Activated CD4-positive, alpha-beta memory T cell treated with anti-CD3 and anti-CD28 coated beads for 36 hours (primary cell): ENCODE data around the gene SH3RF3. TPM values are rescaled to one million over a fixed set of nuclear protein-coding genes. Genes with fewer than 3 reads are reported as not detected.

Experiments
- CTCF ChIA-PET: fragments of 350-600 bp; sonication (Branson Sonifier 250); formaldehyde crosslinking; loops from one replicate; lab custom pipeline; 2021; ENCODE audit warnings: antibody characterized with exemption, inconsistent platforms; lab: Charles Lee
- POLR2A ChIA-PET: fragments of 350-600 bp; sonication (Branson Sonifier 250); formaldehyde crosslinking; loops from one replicate; lab custom pipeline; 2021; ENCODE audit warnings: antibody characterized with exemption; lab: Charles Lee
- DNase-seq: peaks from one replicate; pipeline ENCODE4 v3.0.0-alpha.2; 2020
- H3K27ac Mint-ChIP-seq: one replicate; pipeline ENCODE4 v1.8.0; 2021; ENCODE audit warnings: mixed read lengths
- H3K27me3 Mint-ChIP-seq: one replicate; pipeline ENCODE4 v1.8.0; 2021; ENCODE audit warnings: mixed read lengths
- H3K36me3 Mint-ChIP-seq: one replicate; pipeline ENCODE4 v1.8.0; 2021; ENCODE audit warnings: mixed read lengths
- H3K4me1 Mint-ChIP-seq: one replicate; pipeline ENCODE4 v1.8.0; 2021; ENCODE audit warnings: low read depth, mixed read lengths
- H3K4me3 Mint-ChIP-seq: one replicate; pipeline ENCODE4 v1.8.0; 2021; ENCODE audit warnings: mild to moderate bottlenecking, mixed read lengths
- H3K9me3 Mint-ChIP-seq: one replicate; pipeline ENCODE4 v1.8.0; 2021; ENCODE audit warnings: mixed read lengths
- intact Hi-C: fragments of 100-400 bp; cut with micrococcal nuclease; formaldehyde crosslinking; loops from one replicate; pipeline ENCODE4 v1.15.1; 2023
- total RNA-seq, 2 experiments: library from RNA; stranded (reverse); gene quantifications; one replicate each; pipeline ENCODE4 v1.2.3, GENCODE V29; 2021

Gene SH3RF3
- total RNA-seq, 2 experiments from 2014 or later = 0.33 to 0.34 TPM

DNA sequence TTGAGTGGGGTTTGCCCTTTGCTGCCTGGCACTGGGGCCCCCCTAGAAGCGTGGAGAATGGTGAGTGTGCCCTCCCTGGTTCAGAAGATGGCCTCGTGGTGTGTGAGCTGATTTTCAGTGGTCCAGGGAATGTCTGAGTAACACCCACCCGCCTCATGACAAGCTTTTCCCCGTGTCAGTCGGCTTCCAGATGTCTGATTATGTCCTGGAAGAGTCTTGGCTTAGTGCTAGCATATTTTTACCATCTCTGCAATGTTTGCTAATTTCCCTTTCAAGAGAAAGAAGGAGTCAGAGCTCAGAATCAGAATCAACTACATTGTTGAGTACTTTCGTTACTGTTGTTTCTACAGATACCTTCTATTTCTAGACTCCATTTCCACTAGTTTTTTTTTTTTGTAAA is 270.1 kb downstream of the SH3RF3 start:
- no peak overlapping the region for H3K4me3 Mint-ChIP-seq
- H3K27ac Mint-ChIP-seq = no peak overlapping the region
- no peaks in the 10 kb centered on the region for H3K36me3 Mint-ChIP-seq
- DNase-seq = no peak
- H3K9me3 Mint-ChIP-seq = no peaks in the 10 kb centered on the region
- POLR2A ChIA-PET = no interaction called here
- CTCF ChIA-PET = no interaction called here
- peaks cover 8% of the 10 kb centered on the region for H3K4me1 Mint-ChIP-seq
- intact Hi-C loops = no loop called here
- no peaks in the 10 kb centered on the region for H3K27me3 Mint-ChIP-seq

DNA sequence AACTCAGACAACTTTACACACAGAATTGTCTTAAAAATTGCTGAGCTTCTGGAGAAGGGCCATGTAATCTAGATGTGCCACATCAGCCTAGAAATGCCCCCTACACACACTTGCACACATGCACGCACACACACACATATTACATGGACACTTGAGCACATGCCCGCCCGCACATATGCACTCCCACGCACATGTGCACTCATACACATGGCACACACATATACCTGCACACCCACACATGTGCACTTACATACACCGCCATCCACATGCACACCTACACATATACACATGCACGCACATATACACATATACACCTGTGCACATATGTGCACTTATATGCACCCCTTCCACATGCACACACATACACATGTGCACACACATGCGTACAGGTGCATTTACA is 271.1 kb downstream of the SH3RF3 start:
- no peak for DNase-seq
- H3K27ac Mint-ChIP-seq = no peak overlapping the region
- intact Hi-C loops = no loop called here
- H3K36me3 Mint-ChIP-seq = no peaks in the 10 kb centered on the region
- no peaks in the 10 kb centered on the region for H3K9me3 Mint-ChIP-seq
- no peak overlapping the region for H3K4me3 Mint-ChIP-seq
- H3K4me1 Mint-ChIP-seq = peaks cover 8% of the 10 kb centered on the region
- ChIA-PET POLR2A (no interaction called here), CTCF (no interaction called here)
- H3K27me3 Mint-ChIP-seq = no peaks in the 10 kb centered on the region

DNA sequence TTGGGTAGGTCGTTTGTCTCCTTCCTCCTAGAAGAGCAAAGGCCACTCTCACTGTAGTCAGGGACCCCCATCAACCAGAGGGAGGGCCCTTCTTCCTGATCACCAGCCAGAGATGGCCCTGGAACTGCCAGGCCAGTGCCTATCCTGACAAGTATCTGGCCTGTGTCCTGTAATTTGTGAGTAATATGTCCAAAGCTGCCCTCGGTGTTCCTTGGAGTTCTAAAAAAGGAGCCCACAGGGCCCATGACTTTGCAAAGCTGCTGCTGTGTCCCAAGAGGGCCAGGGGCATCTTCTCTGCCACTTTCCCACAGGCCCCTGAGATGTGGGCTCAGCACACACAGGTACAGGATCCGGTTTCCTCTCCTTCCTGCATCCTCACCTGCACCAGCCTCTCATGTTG is 272.4 kb downstream of the SH3RF3 start:
- ChIA-PET CTCF (no interaction called here), POLR2A (no interaction called here)
- no peaks in the 10 kb centered on the region for H3K9me3 Mint-ChIP-seq
- H3K4me3 Mint-ChIP-seq = no peak overlapping the region
- no peaks in the 10 kb centered on the region for H3K27me3 Mint-ChIP-seq
- DNase-seq = no peak
- H3K36me3 Mint-ChIP-seq = no peaks in the 10 kb centered on the region
- H3K27ac Mint-ChIP-seq = no peak overlapping the region
- peaks cover 8% of the 10 kb centered on the region for H3K4me1 Mint-ChIP-seq
- intact Hi-C loops = no loop called here

DNA sequence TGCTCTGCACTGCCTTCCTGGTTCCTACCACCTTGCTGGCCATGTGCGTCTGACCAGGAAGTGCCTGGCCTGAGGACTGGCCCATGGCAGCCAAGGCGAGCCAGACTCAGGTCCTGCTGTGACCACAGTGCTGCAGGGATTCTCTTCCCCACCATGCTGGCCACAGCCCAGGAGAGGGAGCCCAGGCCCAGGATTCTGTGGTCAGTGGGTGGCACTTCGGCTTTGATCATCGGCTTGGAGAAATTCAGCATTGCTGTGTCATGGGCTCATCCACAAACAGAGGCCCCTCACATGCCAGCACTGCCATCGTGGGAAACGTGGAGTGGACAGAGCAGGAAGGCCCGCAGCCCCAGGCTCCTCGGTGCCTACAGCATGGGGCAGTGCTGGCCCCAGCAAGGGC is 273.2 kb downstream of the SH3RF3 start:
- no peak overlapping the region for H3K27ac Mint-ChIP-seq

DNA sequence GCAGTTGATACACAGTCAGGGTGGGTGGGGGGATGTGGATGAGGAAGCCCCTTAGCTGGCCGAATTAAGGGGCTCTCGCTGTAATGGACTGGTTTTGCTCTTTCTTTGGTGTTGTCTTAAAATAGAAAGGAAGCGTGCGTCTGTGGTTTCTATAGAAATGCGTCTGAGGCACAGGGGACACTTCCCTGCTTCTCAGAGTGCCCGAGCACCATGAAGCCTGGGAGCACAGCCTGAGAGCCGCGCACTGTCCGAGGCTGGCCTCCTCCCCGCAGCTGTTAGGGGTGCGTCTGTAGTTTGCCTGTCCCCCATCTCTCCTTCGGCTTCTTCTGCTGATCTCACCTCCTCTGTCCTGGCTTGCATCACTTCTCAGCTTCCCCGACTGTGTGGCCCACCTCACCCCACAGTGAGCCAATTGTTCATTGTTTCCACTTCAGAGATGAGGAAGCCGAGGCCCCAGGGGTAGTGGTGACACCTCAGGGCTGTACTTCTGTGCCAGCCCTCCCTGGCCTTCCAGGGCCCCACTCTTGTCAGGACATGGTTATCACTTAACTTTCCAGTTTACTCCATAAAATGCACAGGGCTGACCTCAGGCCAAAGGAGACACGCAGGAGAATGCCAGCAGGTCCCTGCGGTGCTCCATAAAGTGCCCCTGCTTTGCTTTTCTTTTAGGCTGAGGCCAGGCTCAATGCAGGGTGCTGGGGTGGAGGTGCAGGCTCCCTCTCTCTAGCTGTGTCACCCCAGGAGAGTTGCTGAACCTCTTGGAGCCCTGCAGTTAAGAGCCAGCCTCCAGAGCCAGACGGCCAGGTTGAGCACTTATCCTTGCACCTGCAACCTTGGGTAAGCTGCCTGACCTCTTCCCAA is 274.2 kb downstream of the SH3RF3 start:
- peak; percentile 44 for DNase-seq
- intact Hi-C loops = no loop called here
- ChIA-PET POLR2A (no interaction called here), CTCF (interaction anchor here (1.0 kb wide), 1 partner anchor 107 kb away, joined by 4 read pairs; no protein-coding TSS in a partner anchor)
- H3K4me1 Mint-ChIP-seq = peaks cover 4% of the 10 kb centered on the region
- H3K27ac Mint-ChIP-seq = no peak overlapping the region
- H3K9me3 Mint-ChIP-seq = no peaks in the 10 kb centered on the region
- no peaks in the 10 kb centered on the region for H3K36me3 Mint-ChIP-seq
- no peaks in the 10 kb centered on the region for H3K27me3 Mint-ChIP-seq
- H3K4me3 Mint-ChIP-seq = no peak overlapping the region

More for the DNA sequence above, 273.2 kb downstream of the SH3RF3 start:
- Mint-ChIP-seq H3K36me3 (no peaks in the 10 kb centered on the region), H3K4me1 (peaks cover 6% of the 10 kb centered on the region), H3K27me3 (no peaks in the 10 kb centered on the region), H3K4me3 (no peak overlapping the region), H3K9me3 (no peaks in the 10 kb centered on the region)
- CTCF ChIA-PET = no interaction called here
- no peak for DNase-seq
- POLR2A ChIA-PET = no interaction called here
- intact Hi-C loops = no loop called here

DNA sequence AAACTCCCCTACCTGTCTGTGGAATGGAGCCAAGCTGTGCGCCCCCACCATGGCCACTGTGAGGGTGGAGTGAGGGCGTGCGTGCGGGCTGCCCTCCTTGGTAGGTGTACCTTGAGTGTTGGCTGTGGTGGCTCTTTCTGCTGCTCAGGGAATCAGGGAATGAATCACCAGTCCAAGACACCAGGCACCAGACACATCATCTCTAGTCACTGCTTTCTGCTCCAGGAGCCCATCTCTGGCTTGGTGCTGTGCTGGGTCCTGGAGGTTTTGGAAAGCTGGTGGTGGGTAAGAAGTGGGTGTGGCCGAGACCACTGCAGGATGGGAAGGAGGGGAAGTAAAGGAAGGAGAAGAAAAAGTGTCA is 274.8 kb downstream of the SH3RF3 start:
- no peak overlapping the region for H3K4me3 Mint-ChIP-seq
- no peak overlapping the region for H3K27ac Mint-ChIP-seq
- DNase-seq = peak; percentile 12
- intact Hi-C loops = no loop called here
- no peaks in the 10 kb centered on the region for H3K9me3 Mint-ChIP-seq
- H3K4me1 Mint-ChIP-seq = peaks cover 4% of the 10 kb centered on the region
- POLR2A ChIA-PET = no interaction called here
- CTCF ChIA-PET = interaction anchor here (1.0 kb wide), 1 partner anchor 106 kb away, joined by 4 read pairs; no protein-coding TSS in a partner anchor
- H3K36me3 Mint-ChIP-seq = no peaks in the 10 kb centered on the region
- H3K27me3 Mint-ChIP-seq = no peaks in the 10 kb centered on the region

DNA sequence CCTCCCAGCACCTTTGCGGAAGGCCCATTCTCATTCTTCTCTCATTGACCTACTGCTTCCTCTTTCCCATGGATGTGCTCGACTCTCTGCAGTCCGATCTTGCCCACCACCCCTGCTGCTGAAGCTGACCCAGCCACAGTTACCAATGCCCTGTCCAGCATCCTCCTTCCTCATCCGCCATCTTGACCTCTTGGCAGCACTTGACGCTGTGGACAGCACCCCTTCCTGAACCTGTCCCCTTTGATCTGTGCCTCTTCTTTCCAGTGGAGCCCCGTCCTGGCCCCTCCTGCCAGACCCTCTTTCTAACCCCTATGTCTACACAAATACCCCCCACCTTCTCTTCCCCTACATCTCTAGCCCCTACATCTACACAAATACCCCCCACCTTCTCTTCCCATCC is 275.7 kb downstream of the SH3RF3 start:
- Mint-ChIP-seq H3K36me3 (no peaks in the 10 kb centered on the region), H3K4me3 (no peak overlapping the region), H3K27me3 (no peaks in the 10 kb centered on the region), H3K27ac (no peak overlapping the region), H3K4me1 (peaks cover 4% of the 10 kb centered on the region), H3K9me3 (no peaks in the 10 kb centered on the region)
- intact Hi-C loops = no loop called here
- DNase-seq = no peak
- ChIA-PET POLR2A (no interaction called here), CTCF (no interaction called here)

DNA sequence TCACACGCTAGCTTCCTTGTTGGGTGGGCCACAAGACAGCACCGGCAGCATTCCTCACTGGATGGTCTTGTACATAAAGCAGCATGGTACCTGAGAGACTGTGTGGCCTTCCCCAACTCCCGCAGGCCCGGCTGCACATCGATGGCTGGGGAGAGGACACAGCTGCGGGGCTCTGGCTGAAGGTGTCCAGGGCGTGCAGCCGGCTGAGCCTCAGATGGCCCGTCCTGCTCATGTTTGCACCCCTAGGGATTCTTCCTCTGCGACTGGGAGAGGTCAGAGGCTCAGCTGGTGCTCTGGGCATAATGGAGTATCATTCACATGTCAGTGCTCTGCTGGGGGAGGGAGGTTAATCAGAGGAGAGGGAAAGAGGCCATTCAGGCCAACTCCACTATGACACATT is 276.9 kb downstream of the SH3RF3 start:
- intact Hi-C loops = no loop called here
- no peaks in the 10 kb centered on the region for H3K27me3 Mint-ChIP-seq
- no peak overlapping the region for H3K27ac Mint-ChIP-seq
- ChIA-PET POLR2A (no interaction called here), CTCF (no interaction called here)
- peaks cover 4% of the 10 kb centered on the region for H3K4me1 Mint-ChIP-seq
- no peak for DNase-seq
- no peaks in the 10 kb centered on the region for H3K9me3 Mint-ChIP-seq
- no peak overlapping the region for H3K4me3 Mint-ChIP-seq
- no peaks in the 10 kb centered on the region for H3K36me3 Mint-ChIP-seq

DNA sequence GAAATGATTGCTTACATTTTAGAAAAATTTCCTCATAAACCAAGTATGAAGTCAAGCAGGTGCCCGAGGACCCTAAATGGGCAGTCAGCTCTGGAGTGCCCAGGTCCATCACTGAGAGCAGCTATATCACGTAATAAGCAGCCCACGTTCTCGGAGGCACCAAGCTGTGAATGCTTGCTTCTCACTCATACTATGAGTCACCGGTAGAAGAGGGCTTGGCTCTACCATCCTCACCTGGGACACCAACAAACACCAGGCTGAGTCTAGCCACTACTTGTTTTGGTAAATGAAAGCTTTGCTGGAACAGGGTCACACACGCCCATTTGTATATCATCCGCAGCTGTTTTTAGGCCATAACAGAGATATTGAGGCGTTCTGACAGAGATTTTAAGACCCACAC is 277.3 kb downstream of the SH3RF3 start:
- H3K4me3 Mint-ChIP-seq = no peak overlapping the region

DNA sequence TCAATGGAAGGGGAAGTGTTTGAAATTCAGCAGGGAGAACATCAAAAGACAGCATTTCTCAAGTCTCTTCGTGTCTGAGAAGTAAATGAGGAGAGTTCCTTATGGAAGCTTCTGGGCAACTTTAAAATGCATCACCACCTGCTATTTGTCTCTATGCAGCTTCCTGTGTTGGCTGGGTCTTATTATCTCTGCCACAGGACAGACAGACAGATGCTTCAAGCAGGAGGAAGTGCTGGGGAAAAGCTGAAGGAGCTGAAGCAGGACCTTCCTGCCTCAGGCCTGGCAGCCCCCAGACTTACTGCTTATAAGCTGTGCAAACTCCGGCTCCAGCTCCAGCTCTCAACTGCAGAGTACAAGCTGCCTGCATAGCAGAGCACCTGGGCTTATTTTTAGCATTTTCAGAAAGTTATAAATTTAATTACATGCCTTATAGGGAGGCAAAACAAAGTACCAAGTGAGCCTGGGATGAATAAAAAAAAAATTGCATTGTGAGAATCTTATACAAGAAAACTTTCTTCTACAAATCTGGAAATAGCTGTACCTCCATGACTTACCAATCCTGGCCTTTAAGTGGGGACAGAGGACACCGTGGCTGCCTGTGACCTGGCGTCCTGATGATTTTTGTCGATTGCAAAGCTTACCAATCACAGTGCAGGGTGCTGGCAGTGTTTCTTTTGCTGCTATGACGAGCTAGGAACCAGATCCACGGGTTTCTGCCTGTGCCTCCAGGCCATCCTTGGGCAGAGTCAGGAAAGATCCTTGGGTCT is 278.5 kb downstream of the SH3RF3 start:
- no peak overlapping the region for H3K27ac Mint-ChIP-seq
- H3K4me3 Mint-ChIP-seq = no peak overlapping the region
- H3K4me1 Mint-ChIP-seq = peaks cover 4% of the 10 kb centered on the region
- intact Hi-C loops = no loop called here
- POLR2A ChIA-PET = no interaction called here
- no peaks in the 10 kb centered on the region for H3K36me3 Mint-ChIP-seq
- no peak for DNase-seq
- H3K9me3 Mint-ChIP-seq = no peaks in the 10 kb centered on the region
- H3K27me3 Mint-ChIP-seq = no peaks in the 10 kb centered on the region
- CTCF ChIA-PET = interaction anchor here (1.0 kb wide), 1 partner anchor 103 kb away, joined by 3 read pairs; no protein-coding TSS in a partner anchor

More for the DNA sequence above, 277.3 kb downstream of the SH3RF3 start:
- ChIA-PET POLR2A (no interaction called here), CTCF (no interaction called here)
- intact Hi-C loops = no loop called here
- Mint-ChIP-seq H3K4me1 (peaks cover 4% of the 10 kb centered on the region), H3K9me3 (no peaks in the 10 kb centered on the region), H3K36me3 (no peaks in the 10 kb centered on the region), H3K27me3 (no peaks in the 10 kb centered on the region), H3K27ac (no peak overlapping the region)
- no peak for DNase-seq

DNA sequence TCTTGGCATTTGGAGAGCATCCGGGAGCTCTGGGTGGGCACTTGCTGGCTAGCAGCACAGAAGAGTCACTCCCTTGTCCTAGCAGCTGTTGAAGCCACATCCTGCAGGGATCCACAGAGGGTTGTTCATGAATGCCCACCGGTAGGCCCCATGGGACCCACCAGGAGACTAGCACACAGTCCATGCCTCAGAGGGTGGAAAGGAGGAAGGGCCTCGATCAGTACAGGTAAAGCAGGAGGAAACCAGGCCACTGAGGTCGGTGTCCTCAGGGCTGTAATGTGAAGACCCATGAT is 279.0 kb downstream of the SH3RF3 start:
- Mint-ChIP-seq H3K36me3 (no peaks in the 10 kb centered on the region), H3K4me1 (peaks cover 4% of the 10 kb centered on the region), H3K27me3 (no peaks in the 10 kb centered on the region), H3K27ac (no peak overlapping the region), H3K9me3 (no peaks in the 10 kb centered on the region), H3K4me3 (no peak overlapping the region)
- POLR2A ChIA-PET = no interaction called here
- CTCF ChIA-PET = interaction anchor here (1.0 kb wide), 1 partner anchor 102 kb away, joined by 3 read pairs; no protein-coding TSS in a partner anchor
- DNase-seq = no peak
- intact Hi-C loops = no loop called here

DNA sequence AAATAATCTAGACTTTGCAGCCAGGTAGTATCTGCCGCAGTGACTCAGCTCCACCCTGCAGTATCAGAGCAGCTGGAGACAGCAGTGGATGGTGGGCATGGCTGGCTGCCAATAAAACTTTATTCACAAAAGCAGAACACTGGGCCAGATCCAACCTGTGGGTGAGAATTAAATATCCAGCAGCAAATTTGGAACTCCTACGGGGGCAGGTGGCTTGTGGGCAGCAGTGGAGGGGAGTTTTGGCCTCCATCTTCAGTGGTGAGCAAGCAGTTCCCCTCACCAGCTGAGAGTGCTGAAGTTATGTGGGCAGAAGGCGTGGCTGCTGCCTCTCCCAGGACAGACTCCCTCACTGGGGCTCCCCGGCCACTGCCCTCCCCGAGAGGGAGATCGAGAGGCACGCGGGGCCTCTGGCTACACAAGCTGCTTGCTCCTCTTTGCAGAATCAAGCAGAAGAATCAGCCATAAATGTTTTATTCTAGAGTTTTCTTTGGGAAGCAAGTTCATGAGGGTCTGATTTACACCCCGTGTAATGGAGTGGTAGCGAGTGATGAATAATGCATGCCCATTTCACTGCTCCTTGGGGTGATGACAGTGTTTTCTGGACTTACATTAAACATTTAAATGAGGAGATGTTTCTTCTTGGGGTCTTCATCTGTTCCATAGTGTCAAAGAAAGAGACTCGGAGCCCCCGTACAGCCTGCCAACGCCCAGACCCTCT is 280.5 kb downstream of the SH3RF3 start:
- Mint-ChIP-seq H3K9me3 (no peaks in the 10 kb centered on the region), H3K27ac (no peak overlapping the region), H3K4me1 (no peaks in the 10 kb centered on the region), H3K4me3 (no peak overlapping the region), H3K27me3 (no peaks in the 10 kb centered on the region), H3K36me3 (no peaks in the 10 kb centered on the region)
- CTCF ChIA-PET = no interaction called here
- intact Hi-C loops = no loop called here
- DNase-seq = no peak
- POLR2A ChIA-PET = no interaction called here
